Parathyroid adenoma (tissue), 2 donors: ENCODE results near the gene ALG14.
"Not testable (repeated sequence)": the region's sequence is repeated elsewhere in the genome, so short reads cannot be mapped to it uniquely, and the experiment has no call there.

Experiments
- H2AFZ ChIP-seq: fragments of 300-600 bp; sonication (generic); one replicate; pipeline ENCODE4 v1.7.0; 2017; ENCODE audit warnings: antibody characterized with exemption, mild to moderate bottlenecking
- H3K27ac ChIP-seq: fragments of 300-600 bp; sonication (generic); one replicate; pipeline ENCODE4 v1.7.0; 2017
- H3K27me3 ChIP-seq: fragments of 300-600 bp; sonication (generic); one replicate; pipeline ENCODE4 v1.7.0; 2017; ENCODE audit warnings: low read length; ENCODE audit not compliant: control insufficient read depth, insufficient read depth
- H3K36me3 ChIP-seq: fragments of 300-600 bp; sonication (generic); one replicate; pipeline ENCODE4 v1.7.0; 2017; ENCODE audit warnings: low read length; ENCODE audit not compliant: control insufficient read depth, insufficient read depth
- H3K4me1 ChIP-seq: fragments of 300-600 bp; sonication (generic); one replicate; pipeline ENCODE4 v1.7.0; 2017; ENCODE audit warnings: control low read depth
- H3K4me2 ChIP-seq: fragments of 300-600 bp; sonication (generic); one replicate; pipeline ENCODE4 v1.7.0; 2017; ENCODE audit warnings: low read length
- H3K4me3 ChIP-seq: fragments of 300-600 bp; sonication (generic); one replicate; pipeline ENCODE4 v1.7.0; 2017; ENCODE audit warnings: low read depth, low read length
- H3K79me2 ChIP-seq: fragments of 300-600 bp; sonication (generic); one replicate; pipeline ENCODE4 v1.7.0; 2017; ENCODE audit warnings: control low read depth
- H3K9ac ChIP-seq: fragments of 300-600 bp; sonication (generic); one replicate; pipeline ENCODE4 v1.7.0; 2017; ENCODE audit warnings: mild to moderate bottlenecking
- H3K9me3 ChIP-seq: fragments of 300-600 bp; sonication (generic); one replicate; pipeline ENCODE4 v1.7.0; 2017; ENCODE audit warnings: low read length; ENCODE audit not compliant: control insufficient read depth
- TF ChIP-seq, protein P1 (sequence below): fragments of 300-600 bp; sonication (generic); IDR thresholded peaks from one replicate; pipeline ENCODE4 v1.7.0; 2017; ENCODE audit warnings: antibody characterized with exemption, mild to moderate bottlenecking
- donor health status: primary hyperparathyroidism.

Gene ALG14

DNA sequence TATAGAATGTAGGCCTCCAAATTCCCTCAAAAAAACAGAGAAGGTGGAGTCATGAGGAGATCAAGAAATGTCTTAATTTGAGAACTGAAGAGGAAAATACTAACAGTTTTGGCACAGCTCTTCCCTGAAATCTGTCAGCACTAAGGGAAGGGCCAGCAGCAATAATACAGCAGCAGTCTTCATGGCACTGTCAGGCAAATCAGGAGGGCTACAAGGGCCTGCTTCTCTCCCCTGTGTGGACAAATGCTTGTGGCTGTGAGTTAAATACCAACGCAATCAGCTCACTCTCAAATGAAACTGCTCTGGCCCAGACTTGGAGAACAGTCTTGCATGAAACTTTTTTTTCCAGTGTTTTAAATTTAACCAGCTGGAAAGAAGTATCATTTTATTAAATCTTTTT is 125.3 kb downstream of the ALG14 start:
- Histone ChIP-seq H3K4me1 (no peaks in the 10 kb centered on the region), H3K79me2 (no peaks in the 10 kb centered on the region), H3K9me3 (no peaks in the 10 kb centered on the region), H3K36me3 (no peaks in the 10 kb centered on the region), H3K27ac (no peak overlapping the region), H3K4me2 (no peak overlapping the region), H3K27me3 (no peaks in the 10 kb centered on the region), H3K9ac (no peak overlapping the region), H3K4me3 (no peak overlapping the region), H2AFZ (no peak overlapping the region)
- TF ChIP-seq, protein P1, sequence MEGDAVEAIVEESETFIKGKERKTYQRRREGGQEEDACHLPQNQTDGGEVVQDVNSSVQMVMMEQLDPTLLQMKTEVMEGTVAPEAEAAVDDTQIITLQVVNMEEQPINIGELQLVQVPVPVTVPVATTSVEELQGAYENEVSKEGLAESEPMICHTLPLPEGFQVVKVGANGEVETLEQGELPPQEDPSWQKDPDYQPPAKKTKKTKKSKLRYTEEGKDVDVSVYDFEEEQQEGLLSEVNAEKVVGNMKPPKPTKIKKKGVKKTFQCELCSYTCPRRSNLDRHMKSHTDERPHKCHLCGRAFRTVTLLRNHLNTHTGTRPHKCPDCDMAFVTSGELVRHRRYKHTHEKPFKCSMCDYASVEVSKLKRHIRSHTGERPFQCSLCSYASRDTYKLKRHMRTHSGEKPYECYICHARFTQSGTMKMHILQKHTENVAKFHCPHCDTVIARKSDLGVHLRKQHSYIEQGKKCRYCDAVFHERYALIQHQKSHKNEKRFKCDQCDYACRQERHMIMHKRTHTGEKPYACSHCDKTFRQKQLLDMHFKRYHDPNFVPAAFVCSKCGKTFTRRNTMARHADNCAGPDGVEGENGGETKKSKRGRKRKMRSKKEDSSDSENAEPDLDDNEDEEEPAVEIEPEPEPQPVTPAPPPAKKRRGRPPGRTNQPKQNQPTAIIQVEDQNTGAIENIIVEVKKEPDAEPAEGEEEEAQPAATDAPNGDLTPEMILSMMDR, result no peak

GRCh38 chr1:94946886-94947285 is 125.9 kb downstream of the ALG14 start:
- H3K9ac ChIP-seq, result no peak overlapping the region
- no peaks in the 10 kb centered on the region for H3K9me3 ChIP-seq
- H3K4me1 ChIP-seq, result no peaks in the 10 kb centered on the region
- TF ChIP-seq, protein P1, result no peak
- H3K4me2 ChIP-seq, result no peak overlapping the region
- H3K27ac ChIP-seq, result no peak overlapping the region
- no peaks in the 10 kb centered on the region for H3K36me3 ChIP-seq
- H2AFZ ChIP-seq, result no peak overlapping the region
- H3K27me3 ChIP-seq, result no peaks in the 10 kb centered on the region
- H3K4me3 ChIP-seq, result no peak overlapping the region
- H3K79me2 ChIP-seq, result no peaks in the 10 kb centered on the region

DNA sequence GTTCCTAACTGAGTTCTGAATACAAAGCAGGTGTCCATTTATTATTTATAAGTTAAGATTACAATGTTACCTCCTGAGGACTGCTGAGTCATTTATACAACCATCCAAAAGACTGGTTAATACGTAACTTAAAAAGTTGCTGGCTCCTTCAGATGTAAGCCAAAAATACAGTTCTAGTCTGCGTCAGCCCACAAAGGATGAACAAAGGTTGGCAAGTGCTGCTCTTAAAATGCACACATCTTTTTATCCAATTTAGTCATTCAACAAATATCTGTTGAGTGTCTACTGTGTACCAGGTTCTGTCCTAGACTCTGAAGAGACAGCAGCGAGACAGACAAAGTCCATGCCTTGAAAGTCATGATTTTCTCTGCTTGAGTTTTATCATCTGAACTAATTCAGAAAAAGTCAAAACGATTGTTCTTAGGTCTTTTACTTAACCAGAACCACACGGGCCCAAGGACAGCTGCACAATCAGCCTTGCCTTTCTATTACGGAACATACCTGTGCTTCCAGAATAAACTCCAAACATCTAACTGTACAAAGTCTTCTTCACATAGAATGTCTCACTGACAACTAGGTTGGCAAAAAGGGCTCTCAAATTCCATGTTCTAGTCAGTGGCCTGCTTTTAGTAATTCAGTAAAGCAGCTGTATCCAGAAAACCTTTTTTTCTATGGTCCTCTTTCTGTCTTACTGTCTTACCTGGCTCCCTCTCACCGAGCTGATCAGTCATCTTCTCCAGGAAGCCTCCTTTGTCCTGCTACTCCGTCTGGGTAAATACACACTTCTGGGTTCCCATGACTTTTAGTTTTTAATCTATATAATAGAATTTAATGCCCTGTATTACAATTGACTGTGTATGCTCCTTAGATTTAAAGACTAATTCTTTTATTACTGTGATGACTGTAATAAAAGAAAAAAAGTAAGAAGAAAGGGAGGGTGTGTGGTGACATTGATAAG is 130.3 kb downstream of the ALG14 start:
- no peak overlapping the region for H3K4me2 ChIP-seq
- TF ChIP-seq, protein P1, result no peak
- H2AFZ ChIP-seq, result no peak overlapping the region
- H3K9me3 ChIP-seq, result no peaks in the 10 kb centered on the region
- no peak overlapping the region for H3K27ac ChIP-seq
- no peaks in the 10 kb centered on the region for H3K4me1 ChIP-seq
- no peak overlapping the region for H3K9ac ChIP-seq
- no peaks in the 10 kb centered on the region for H3K36me3 ChIP-seq
- no peaks in the 10 kb centered on the region for H3K27me3 ChIP-seq
- no peak overlapping the region for H3K4me3 ChIP-seq
- no peaks in the 10 kb centered on the region for H3K79me2 ChIP-seq

- H3K36me3 ChIP-seq, H3K4me3 ChIP-seq, H3K9me3 ChIP-seq, H3K27ac ChIP-seq, H3K4me1 ChIP-seq, H3K79me2 ChIP-seq, H2AFZ ChIP-seq, H3K4me2 ChIP-seq, H3K27me3 ChIP-seq, H3K9ac ChIP-seq: not testable (repeated sequence)
Measured at GRCh38 chr1:94941480-94941879, 131.3 kb downstream of the ALG14 start.

DNA sequence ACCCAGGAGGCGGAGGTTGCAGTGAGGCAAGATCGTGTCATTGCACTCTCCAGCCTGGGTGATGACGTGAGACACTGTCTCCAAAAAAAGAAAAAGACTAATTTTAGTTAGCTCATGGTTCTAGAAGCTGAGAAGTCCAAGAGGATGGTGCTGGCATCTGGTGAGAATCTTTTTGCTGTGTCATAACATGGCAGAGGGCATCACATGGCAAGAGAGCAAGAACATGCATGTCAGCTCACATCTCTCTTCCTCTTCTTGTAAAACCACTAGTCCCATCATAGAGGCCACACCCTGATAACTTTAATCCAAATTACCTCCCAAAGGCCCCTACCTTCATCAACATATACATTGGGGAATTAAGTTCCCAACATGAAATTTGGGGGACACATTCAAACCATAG is 132.0 kb downstream of the ALG14 start:
- no peaks in the 10 kb centered on the region for H3K4me1 ChIP-seq
- H3K9ac ChIP-seq, result no peak overlapping the region
- H3K4me3 ChIP-seq, result no peak overlapping the region
- H2AFZ ChIP-seq, result no peak overlapping the region
- H3K27me3 ChIP-seq, result no peaks in the 10 kb centered on the region
- no peaks in the 10 kb centered on the region for H3K36me3 ChIP-seq
- no peak overlapping the region for H3K4me2 ChIP-seq
- H3K27ac ChIP-seq, result no peak overlapping the region
- TF ChIP-seq, protein P1, result no peak
- no peaks in the 10 kb centered on the region for H3K79me2 ChIP-seq
- H3K9me3 ChIP-seq, result no peaks in the 10 kb centered on the region
